HG03045 (cell line): ENCODE data around the gene DGCR2.
"Not testable (repeated sequence)": the region's sequence is repeated elsewhere in the genome, so short reads cannot be mapped to it uniquely, and the experiment has no call there.

Experiments
- ATAC-seq: cut with Tn5 transposase; IDR thresholded peaks from one replicate; pipeline ENCODE4 v1.9.1; 2021; ENCODE audit warnings: mild to moderate bottlenecking, moderate library complexity; ENCODE audit not compliant: unreplicated experiment

The DGCR2 gene

GRCh38 chr22:18991821-18992442 is 130.3 kb downstream of the DGCR2 start:
- ATAC-seq, result no peak

DNA sequence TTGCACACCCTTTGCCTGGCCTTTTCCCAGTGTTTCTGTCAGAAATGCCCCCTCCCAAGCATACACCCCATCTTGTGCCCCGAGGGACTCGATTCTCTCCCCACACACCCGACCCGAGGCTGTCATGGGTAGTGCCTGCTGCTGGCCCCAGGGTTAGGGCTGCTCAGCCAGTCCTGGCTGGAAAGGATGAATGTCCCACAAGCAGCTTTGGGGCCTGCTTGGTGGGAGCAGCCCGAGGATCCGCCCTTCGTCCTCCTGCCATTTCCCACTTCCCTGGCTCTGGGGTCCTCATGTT is 131.1 kb downstream of the DGCR2 start:
- ATAC-seq, result no peak

DNA sequence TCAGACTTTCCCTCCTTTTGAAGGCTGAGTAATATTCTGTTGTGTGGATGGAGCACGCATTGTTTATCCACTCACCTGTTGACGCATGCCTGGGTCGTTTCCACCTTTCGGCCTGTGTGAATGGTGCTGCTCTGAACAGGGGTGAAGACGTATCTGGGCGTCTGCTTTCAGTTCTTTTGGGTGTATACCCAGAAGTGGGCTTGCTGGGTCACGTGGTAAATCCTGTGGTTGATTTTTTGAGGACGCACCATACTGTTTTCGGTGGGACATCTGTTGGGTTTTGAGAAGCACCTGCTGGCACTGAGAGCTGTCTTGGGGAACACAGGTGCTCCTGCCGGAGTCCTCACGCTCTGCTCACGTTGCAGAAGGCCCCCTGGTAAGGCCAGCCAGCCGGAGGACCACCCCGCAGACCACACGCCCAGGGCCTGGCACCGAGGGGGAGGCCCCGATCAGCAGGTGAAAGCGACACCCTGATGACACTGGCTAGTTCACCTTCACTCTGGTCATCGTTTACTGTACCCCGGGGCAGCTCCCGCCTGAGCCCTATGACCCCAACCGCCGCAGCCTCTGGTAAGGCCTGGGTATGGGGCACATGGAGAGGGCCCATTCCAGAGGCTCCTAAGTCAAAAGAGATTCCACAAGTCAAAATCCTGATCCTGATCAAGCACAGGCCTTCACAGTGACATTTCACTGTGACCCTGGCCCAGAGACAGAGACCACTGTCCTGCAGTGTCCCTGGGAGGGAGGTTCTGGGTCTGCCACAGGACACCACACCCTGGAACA is 131.7 kb downstream of the DGCR2 start:
- ATAC-seq, result no peak

DNA sequence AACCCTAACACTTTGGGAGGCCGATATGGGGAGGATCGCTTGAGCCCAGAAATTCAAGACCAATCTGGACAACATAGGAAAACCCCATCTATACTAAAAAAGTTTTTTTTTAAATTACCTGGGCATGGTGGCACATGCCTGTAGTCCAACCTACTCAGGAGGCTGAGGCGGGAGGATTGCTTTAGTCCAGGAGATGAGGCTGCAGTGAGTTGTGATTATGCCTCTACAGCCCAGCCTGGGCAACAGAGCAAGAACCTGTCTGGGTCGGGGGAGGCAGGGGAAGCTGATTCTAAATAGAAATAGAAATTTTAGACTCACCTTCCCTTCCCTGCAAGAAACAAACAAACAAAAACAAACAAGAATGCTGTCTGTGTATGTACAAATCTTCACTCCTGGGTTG is 133.3 kb downstream of the DGCR2 start:
- ATAC-seq, result no peak

DNA sequence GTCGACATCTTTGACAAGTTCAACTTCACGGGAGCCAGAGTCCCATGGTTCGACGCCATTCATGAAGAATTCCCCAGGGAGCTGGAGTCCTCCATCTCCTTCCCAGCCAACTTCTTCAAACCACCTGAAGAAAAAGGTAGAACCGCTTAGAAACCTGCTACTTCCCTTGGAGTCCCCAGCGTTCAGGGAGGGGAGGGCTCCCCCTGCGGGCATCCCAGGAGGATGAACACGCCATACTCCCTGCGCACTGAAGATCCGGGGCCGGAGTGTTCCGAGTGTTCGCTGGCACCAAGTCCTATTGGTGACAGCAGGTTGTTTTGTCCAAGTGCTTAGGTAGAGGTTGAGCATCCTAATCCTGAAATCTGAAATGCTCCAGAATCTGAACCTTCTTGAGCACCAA is 134.4 kb downstream of the DGCR2 start:
- ATAC-seq, result no peak

- ATAC-seq, result not testable (repeated sequence)
Observed at GRCh38 chr22:18987114-18987513, 135.1 kb downstream of the DGCR2 start.
